ENCODE measurements around the gene FAM174C.
A peak's percentile ranks its signal among the peaks of the same experiment; 100 is the strongest.

FAM174C gene

DNA sequence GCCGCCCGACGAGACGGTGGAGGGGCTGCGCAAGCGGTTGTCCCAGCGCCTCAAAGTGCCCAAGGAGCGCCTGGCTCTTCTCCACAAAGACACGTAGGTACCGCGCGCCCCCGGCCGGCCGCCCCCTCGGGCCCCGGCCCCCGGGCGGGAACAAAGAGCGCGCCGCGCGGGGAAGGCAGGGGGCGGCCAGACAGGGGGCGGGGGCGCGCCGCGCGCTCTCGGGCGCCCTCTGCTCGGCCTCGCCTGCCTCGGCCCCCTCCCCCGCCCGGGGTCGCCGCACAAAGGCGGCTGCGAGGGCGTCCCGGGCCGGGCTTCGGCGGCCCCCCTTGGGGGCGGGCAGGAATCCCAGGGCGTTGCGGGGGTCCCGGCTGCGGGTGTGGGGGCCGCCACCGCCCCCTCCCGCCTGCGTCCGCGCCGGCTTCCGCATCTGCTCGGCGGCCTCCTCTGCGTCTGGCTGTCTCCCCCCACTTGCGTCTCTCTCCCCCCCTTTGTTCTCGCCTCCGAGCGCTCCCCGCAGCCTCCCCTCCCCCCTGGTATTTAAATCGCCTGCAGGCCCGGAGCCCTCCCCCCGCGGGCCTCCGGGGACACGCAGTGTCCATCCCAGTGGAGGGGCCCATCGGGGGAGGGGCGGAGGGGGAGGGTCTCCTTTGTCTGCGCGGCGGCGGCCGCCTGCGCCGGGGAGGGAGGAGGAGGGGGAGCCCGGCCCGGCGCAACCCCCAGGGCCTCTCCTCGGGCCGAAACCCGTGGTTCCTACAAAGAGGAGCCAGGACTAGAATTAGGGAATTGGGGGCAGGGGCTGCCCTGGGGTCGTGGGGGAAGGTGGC, 24.7 kb upstream of the FAM174C start:
- DNase-seq (ENCODE audit: low spot score): peak; percentile 60

DNA sequence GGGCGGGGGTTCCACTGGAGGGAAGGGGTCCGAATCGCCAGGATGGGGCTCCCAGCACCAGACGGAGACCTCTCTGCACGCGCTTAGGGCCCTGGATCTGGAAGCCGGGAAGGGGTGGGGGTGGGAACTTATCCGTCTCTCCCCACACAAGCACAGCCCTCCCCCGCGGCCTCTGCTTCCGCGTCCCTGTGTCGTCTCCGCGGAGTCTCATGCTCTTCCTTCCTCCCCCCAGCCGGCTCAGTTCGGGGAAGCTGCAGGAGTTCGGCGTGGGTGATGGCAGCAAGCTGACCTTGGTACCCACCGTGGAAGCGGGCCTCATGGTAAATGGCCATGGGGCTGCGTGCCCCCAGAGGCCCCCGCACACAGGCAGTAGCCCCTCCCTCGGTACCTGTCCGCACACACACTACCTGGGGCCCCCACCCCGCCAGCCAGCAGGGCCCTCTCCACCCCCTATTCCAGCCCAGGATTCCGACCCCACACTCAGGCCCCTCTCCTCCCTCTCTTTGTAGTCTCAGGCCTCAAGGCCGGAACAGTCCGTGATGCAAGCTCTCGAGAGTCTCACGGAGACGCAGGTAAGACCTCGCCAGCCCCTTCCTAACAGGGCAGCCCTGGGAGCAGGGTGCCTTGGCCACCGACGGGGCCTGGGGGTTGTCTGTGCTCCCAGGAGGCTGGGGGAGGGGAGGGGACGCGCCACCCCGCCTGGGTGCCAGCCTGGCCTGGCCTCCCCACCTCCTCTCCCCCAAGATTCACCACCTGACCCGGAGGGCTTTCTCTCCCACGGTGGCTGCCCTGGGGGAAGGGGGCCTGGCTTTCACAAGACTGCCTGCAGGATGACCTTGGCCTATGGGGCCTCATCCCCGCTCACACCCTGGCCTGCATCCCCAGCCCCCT, 23.8 kb upstream of the FAM174C start:
- DNase-seq (ENCODE audit: low spot score): peak; percentile 76

DNA sequence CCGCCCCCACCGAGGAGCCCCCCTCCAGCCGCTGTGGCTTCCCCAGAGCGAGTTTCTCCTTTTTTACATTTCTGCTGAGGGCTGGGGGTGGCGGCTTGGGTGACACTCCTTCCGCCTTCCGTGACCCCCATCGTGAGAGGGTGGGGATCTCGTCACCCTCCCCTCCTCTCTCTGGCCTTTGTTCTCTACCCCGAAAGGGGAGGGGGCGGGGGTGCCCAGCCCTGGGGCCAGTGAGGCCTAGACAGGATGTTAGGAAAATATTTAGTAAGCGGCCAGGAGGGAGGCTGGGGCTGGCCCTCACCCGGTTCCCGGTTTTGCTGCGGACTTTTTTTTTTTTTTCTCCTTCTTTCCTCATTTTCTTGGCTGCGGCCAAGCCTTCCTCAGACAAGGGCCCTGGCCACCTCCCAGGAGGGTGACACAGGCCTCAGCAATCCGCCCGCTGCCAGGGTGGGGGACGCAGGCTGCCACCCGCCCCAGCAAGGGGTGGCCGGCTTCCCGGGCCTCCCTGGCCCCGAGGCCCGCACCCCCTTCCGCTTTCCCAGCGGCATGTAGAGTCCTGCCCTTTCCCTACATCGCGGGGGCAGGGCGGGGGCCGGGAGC, 23.0 kb upstream of the FAM174C start:
- peak; percentile 94 for DNase-seq (ENCODE audit: low spot score)

DNA sequence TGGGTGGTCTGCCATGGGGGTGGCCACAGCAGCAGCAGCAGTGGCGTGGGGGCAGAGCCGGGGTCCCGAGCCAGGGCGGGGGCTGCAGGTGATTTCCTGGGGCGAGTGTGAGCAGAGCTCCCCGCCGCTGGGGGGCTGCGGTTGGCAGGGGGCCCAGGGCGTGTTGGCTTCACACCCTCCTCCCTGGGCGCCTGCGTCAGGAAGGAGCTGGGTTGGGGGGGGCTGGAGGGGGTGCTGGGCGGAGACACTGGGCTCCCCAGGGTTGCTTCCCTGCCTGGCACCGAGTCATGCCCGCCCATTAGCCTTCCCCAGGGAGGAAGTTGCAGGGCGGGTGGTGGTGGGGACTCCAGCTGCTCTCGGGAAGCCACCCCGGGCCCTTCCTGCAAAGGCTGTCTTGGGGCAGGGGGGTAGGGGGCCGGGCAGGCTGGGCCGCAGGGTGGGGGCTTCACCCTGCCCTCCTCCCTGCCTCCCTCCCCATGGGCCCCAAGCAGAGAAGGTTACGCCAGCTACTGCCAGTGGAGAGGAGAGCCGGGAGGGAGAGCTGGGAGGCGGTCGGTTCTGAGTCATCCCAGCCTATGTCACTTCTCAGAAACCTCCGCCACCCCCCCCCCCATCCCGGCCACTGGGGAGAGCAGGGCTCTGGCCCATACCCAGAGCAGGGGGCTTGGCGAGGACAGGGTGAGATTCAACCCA, 22.4 kb upstream of the FAM174C start:
- DNase-seq (ENCODE audit: low spot score): peak; percentile 97

DNA sequence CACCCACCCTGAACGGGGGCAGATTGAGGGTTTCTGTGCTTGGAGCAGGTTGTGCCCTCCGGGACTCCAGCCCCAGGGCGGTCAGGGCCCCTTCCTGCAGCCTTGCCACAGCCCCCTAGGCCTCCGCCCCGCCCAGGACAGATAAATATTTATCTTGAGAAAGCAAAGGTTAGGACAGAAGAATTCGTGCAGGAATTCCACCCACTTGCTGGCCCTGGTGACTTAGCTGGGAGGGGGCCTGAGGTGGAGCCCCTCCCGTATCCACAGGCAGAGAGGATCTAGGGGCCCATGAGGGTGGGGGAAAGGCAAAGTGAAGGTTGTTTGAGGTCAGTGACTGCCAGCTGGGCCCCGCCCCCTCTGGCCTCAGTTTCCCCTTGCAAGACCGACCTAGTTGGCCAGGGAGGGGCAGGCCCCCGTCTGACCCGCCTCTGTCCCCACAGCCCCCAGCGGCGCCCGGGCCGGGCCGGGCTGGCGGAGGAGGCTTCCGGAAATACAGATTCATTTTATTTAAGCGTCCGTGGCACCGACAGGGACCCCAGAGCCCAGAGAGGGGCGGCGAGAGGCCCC, 21.7 kb upstream of the FAM174C start:
- no peak for DNase-seq (ENCODE audit: low spot score)

DNA sequence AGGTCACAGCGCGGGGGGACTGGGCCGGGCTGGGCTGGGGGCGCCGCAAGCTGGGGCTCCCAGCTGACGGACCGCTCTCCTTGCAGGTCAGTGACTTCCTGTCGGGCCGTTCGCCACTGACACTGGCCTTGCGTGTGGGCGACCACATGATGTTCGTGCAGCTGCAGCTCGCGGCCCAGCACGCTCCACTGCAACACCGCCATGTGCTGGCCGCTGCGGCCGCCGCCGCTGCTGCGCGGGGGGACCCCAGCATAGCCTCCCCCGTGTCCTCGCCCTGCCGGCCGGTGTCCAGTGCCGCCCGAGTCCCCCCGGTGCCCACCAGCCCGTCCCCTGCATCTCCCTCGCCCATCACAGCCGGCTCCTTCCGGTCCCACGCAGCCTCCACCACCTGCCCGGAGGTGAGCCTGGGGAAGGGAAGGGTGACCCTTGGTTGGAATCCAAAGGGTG, 21.2 kb upstream of the FAM174C start:
- DNase-seq (ENCODE audit: low spot score): no peak

DNA sequence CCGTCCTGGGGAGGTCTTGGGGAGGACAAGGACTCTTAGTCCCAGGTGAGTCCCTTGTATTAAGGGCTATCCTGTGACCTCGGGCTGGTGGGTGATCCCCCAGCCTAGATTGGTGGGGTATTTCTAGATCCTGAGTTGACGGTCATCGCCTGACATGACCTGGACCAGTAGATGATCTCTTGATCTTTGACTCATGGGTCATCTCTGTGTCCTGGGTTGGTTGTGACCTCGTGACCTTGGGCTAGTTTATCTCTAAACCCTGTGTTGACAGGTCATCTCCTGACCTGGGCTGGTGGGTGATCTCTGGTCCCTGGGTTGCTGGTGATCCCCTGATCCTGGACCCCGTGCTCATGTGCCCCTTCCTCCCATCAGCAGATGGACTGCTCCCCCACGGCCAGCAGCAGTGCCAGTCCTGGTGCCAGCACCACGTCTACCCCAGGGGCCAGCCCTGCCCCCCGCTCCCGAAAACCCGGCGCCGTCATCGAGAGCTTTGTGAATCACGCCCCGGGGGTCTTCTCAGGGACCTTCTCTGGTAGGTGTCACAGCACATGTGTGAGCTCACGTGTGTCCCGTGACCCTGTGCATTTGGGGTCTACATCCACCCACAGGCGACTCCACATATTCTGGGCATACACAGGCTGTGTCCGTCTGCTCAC, 20.7 kb upstream of the FAM174C start:
- DNase-seq (ENCODE audit: low spot score): no peak

DNA sequence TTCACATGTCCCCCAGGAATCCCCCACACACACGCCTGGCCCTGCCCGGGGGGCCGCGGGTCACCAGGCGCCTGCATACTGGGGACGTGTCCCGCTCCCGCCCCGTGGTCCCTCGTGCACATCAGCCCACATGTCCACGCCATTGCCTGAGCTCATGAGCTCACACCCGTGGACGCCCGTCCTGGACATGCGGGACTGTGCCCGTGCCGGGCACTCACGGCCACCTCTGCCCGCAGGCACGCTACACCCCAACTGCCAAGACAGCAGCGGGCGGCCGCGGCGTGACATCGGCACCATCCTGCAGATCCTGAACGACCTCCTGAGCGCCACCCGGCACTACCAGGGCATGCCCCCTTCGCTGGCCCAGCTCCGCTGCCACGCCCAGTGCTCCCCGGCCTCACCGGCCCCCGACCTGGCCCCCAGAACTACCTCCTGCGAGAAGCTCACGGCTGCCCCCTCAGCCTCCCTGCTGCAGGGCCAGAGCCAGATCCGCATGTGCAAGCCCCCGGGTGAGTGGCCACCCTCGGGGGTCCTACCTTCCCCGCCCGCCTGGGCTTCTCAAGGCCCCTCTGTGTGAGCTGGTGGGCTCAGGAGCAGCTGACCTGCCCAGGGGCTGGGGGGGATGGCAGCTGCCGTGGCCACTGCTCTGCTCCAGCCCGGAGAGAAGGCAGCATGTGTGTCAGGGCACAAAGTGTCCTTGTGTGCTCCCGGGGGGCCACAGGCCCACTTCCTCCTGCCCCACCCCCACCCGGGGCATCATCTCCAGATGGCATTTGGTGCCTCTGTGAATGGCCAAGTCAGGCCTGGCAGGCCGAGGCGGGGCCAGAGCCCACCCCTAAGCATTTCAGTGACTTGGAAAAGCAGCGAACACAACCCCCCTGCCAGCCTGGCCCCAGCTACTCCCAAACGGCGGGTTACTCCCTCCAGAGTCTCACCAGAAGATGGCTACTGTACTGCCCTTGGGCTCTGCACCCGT, 19.9 kb upstream of the FAM174C start:
- no peak for DNase-seq (ENCODE audit: low spot score)

DNA sequence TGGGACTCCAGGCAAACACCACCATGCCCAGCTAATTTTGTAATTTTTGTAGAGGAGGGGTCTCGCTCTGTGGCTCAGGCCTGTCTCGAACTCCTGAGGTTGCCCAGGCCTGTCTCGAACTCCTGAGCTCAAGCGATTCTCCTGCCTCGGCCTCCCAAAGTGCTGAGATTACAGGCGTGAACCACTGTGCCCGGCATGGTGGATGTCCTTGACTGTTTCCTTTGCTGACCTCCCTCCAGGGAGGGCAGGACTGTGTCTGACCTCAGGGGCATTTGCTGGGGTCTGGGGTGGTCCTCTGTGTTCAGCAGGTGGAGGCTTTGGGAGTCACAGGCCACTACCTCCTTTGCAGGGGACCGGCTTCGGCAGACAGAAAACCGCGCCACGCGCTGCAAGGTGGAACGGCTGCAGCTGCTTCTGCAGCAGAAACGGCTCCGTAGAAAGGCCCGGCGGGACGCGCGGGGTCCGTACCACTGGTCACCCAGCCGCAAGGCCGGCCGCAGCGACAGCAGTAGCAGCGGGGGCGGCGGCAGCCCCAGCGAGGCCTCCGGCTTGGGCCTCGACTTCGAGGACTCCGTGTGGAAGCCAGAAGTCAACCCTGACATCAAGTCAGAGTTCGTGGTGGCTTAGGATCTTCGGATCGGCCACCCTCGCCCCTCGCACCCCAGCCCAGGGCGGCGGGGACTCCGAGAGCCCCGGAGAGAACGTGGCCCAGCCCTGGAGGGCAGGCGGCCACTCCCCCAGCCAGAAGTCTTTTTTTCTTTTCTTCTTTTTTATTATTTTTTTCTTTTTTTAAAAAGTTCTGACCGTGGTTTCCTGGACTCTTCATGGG, 18.5 kb upstream of the FAM174C start:
- no peak for DNase-seq (ENCODE audit: low spot score)

DNA sequence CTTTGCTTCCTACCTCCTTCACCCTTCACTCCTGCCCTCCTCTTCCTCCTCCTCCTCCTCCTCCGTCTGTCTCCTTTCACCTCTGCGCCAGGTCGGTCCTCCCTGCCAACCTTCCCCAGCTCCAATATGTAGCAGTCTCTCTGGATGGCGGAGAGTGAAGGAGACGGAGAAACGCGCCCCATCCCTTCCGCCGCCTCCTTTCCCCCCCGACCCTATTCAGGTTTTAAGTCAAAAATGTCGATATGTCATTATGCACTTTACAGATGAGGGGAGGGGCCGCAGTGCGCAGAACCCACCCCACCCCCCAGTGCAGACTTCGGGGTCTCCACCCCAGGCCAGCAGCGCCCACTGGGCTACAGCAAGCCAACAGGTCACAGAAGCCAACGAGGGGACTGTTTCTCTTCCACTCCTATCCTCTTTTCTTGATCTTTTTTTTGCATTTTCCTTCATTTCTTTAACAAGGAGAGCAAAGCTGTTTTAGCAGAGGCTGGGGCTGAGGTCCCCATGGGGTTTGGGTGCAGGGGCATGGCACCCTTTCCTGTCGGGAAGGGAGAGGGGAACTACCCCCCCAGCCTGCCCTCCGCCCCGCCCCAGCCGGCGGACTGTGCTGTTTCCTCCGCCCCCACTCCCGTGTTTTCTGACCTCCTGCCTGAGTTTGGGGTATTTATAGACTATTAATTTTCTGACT, 17.7 kb upstream of the FAM174C start:
- DNase-seq (ENCODE audit: low spot score): no peak

DNA sequence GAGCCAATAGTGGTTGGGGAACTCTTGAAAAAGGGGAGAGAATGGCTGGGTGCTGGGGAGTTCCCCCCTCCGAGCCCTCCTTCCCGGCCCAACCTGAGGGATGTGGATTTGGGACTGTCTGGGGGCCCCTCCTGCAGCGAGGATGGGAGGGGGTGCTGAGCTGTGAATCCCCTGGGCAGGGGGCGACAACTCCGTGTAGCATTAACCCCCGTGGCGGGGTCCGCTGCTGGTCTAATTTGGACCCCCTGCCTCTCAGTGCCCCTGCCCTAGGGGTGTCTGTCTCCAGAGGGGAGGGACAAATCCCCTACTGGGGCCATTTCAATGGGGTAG, 17.2 kb upstream of the FAM174C start:
- DNase-seq (ENCODE audit: low spot score): no peak

DNA sequence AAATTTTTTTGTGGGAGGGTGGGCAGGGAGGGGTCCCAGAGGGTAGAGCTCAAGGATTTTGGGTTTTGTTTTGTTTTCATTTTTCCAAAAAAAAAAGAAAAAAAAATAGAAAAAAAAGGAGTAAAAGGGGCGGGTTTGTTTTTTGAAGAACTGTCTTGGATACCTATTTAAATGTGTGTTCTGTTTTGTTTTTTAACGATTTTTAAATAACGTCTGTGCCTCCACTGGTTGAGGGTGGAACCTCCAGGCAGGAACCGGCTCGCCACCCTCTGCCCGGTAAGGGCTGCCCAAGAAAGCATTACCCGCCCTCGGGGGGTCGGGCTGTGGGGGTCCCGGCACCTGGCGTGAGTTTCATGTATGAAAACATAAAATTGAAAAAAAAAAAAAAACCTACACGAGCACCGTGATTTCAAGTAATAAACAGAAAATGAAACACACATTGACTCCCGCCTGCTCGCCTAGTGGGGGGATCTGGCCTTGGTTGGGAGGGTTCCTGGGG, 16.6 kb upstream of the FAM174C start:
- no peak for DNase-seq (ENCODE audit: low spot score)

DNA sequence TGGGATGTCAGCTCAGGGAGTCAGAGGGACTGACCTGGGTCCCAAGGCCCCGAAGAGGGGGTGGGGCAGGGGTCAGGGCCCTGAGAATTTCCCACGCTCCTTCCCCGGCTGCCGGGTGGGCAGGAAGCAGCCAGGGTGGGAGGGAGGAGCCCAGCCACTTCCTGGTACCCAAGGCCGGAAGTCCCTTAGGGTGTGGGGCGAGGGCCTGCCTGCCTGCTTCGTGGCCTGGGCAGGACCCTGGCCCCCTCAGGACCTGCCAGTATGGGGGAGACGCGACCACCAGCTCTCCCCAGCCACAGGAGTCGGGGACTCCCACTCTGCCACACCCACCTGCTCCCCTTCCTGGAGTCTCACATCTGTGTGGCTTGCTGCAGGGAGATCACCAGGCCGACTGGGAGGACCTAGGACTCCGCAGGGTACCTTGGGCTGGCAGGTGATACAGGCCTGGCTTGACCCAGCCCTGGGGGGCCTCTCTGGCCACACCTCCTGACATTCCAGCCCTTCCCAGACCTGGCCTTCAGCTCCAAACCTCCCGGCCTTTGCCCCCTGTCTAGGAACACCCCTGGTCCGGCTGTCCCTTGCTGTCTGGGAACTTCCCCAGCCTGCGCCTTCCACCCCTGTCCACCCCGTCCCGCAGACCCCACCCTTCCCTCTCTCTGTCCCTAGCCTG, 16.0 kb upstream of the FAM174C start:
- peak; percentile 85 for DNase-seq (ENCODE audit: low spot score)

DNA sequence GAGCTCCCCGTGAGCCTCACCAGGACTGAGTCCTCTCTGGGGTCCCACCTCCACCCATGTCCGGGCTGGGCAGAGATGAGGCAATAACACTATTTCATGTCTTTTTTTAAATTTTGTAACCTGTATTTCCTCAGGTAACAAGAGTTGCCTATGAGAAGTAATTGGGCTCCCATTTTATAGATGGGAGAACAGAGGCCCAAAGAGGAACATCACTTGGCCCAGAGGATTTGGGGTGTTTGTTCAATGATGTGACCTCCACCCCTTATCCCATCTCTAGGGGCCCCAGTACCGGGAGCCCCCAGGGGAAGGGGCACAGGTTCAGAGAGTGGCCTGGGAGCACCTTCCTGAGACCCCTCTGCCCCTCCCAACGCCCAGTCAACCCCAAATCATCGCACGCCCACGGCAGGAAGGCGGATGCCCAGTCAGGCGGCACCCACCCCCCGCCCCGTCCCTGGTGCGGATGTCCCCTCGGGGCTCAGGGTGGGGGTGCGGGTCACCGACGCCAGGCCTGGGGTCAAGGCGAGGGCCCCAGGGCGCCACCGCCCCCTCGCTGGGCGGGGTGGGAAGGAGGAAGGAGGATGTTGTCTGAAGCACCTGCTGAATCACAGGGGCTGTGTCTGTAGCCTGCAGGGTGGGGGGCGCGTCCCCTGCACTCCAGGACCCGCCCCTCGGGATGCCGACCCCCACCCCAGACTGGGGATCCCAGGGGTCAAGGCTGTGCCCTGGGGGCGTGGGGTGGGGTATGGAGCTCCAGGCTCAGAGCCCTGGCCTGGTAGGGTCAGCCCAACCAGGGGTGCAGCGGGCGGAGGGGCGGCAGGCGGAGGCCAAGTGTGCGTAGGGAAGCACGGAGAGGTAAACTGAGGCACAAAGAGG, 15.2 kb upstream of the FAM174C start:
- peak; percentile 67 for DNase-seq (ENCODE audit: low spot score)

DNA sequence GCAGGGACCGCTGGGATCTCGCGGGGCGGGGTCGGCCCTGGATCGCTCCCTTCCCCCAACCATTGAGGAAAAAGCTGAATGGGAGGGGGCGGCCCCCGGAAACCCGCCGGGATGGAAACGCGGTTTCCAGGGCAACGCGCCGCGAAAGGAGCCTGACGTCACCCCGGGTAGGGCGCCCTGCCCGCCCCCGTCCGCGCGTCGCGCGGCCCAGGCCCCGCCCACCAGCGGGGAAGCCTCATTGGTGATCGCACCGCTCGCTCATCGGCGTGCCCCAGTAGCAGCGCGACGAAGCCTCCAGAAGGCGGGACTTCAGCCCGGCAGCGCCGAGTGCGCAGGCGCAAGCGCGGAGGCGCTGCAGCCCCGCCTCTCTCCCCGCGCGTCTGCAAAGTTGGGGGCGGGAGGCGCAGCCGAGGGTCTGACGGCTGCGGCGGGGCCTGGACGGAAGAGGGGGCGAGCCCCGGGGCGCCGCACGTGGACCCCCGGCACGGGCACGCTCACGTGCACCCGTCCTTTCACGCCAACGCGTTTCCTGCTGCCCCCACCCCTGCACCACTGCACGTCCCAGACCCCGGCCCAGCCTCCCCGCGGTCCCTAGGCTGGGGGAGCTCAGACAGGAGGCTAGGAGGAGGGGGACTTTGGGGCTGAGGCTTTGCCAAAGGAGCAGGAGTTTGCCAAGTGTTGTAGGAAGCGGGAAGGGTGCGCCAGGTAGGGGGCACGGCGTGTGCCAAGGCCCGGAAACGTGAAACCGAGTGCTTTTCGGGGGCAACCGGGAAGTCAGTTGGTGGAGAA, 14.4 kb upstream of the FAM174C start:
- DNase-seq (ENCODE audit: low spot score): peak; percentile 97

DNA sequence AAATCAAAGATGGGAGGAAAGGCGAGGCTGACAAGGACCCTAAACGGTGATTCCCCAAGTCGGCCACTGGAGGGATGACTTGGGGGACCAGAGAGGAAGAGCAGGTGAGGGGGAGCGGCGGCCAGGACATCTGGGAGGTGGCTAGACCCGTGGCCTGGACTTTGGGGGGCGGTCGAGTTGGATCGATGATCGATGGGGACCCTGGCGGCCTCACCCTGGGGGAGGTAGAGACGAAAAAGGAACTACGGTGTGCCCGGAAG, 13.9 kb upstream of the FAM174C start:
- DNase-seq (ENCODE audit: low spot score): peak; percentile 45

Measured in kidney tubule cell (primary cell).